Stimulated activated naive CD8-positive, alpha-beta T cell treated with anti-CD3 and anti-CD28 coated beads, Interleukin-15, Interleukin-2, amounts not matched to agents 100 U/mL and 50 U/mL, for 24 hours (primary cell): ENCODE measurements around the gene TMTC3.
"Not testable (repeated sequence)": the region's sequence is repeated elsewhere in the genome, so short reads cannot be mapped to it uniquely, and the experiment has no call there.

Experiments
- ATAC-seq: fragments of 150-1000 bp; cut with Tn5 transposase; one replicate; pipeline ENCODE4 v1.10.0; 2021
- DNase-seq: peaks from one replicate; pipeline ENCODE4 v3.0.0; 2021

Gene TMTC3

DNA sequence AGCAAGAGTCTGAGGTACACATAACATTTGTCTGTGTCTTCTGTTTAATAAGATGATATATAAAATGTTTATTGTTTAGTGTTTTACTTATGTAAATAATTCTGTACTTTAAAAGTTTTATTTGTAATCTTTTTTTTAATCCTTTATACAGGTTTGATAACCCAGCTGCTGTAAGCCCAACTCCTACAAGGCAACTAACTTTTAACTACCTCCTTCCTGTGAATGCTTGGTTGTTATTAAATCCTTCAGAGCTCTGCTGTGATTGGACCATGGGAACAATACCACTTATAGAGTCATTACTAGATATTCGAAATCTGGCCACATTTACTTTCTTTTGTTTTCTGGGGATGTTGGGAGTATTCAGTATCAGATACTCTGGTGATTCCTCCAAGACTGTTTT lies 24.1 kb downstream of the TMTC3 start:
- DNase-seq (no peak), ATAC-seq (no peak)

DNA sequence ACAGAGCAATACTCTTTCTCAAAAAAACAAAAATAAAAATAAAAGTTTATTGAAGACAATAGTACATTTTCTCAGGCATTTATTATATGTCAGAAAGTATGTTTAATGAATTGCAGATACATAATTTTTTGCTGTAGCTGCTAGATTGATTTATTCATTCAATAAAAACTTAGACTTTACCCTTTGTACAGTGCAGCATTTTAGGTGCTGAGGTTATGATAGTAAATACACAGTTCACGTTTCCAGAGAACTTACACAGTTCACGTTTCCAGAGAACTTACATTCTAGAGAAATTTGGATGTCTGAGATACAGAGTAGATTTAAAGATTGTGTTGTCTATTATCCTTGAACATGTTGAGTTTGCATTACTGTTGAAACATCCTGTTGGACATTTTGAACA lies 25.3 kb downstream of the TMTC3 start:
- DNase-seq: no peak
- ATAC-seq: no peak

GRCh38 chr12:88172844-88173407 lies 30.8 kb downstream of the TMTC3 start:
- no peak for ATAC-seq
- DNase-seq: no peak

DNA sequence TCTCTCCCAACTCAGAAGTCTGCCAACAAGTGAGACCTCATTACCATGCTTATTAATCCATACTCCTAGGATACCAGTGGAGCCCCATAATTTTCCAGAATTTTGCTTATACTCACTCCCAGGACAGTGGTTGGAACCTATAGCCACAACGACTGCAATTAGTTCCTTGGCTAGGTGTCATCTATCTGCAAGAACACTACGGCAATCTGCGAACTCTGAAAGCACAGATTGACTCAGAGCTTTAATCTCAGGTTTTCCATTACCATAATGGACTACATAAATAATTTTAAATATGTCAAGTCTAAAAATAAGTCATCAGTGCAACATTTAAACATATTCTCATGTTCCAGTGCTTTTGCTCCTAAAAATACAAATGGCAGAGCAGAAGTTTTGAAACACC lies 33.4 kb downstream of the TMTC3 start:
- DNase-seq (no peak), ATAC-seq (peak; percentile 36)

DNA sequence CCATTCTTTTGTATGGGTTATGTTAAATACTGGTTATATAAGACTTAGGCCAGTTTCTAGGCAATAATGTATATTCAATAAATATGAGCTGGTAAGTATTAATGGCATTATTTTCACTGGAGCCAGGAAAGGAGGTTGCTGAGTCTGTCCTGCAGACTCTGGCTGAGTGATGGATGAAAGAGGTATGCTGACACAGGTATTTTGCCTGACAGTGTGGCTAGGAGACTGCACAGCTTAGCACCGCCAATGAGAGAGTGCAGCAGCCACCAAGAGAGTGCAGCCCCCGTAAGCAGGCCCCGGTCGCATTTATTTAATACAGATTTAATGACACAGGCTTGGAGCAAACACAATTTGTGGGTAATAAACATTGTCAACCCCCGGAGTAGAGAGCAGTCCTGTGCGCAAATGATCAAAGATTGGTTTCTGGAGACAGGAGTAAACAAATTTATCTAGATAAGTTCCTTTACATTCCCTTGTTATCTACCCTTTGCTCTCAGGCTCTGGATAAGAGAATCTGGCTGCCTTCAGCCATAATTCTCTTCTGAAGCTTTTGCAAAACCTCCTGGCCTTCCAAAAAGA lies 37.4 kb downstream of the TMTC3 start:
- no peak for ATAC-seq
- no peak for DNase-seq

GRCh38 chr12:88181881-88182280 lies 39.8 kb downstream of the TMTC3 start:
- DNase-seq (no peak), ATAC-seq (no peak)

- no peak for ATAC-seq
- no peak for DNase-seq
Measured at GRCh38 chr12:88182416-88182815, 40.3 kb downstream of the TMTC3 start.

- no peak for DNase-seq
- no peak for ATAC-seq
Measured at GRCh38 chr12:88184196-88184595, 42.1 kb downstream of the TMTC3 start.

DNA sequence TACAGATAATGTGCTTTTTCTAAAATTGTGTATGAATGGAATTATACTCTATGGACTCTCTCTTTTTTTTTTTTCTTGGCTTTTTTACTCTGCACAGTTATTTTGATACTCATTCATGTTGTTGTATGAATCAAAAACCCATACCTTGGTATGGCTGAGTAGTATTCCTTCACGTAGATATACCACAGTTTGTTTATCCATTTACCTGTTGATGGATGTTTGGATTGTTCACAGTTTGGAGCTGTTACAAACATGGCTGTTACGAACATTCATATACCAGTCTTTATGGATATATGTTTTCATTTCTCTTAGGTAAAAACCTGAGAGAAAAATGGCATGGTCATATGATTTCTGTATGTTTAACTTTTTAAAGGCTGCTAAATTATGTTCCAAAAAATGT lies 43.2 kb downstream of the TMTC3 start:
- no peak for DNase-seq
- no peak for ATAC-seq

DNA sequence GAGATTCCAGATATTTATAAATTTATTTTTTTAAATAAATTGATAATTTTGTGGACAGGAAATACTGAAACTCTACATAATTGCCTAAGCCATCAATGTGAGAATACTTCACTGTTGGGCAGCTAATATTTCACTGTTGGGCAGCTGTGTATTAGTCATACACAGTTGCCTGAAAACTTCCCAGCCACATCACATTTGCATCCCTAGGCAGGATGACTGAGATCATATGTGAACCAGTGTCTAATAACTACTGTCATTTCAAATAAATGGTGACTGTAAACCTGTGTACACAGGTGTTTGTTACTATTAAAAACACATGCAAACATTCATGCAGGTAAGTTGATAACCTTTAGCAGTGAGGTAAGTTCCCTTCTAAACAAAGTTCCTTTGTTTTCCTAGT lies 43.9 kb downstream of the TMTC3 start:
- ATAC-seq (no peak), DNase-seq (no peak)

GRCh38 chr12:88187571-88187970 lies 45.5 kb downstream of the TMTC3 start:
- ATAC-seq: no peak
- no peak for DNase-seq

GRCh38 chr12:88188180-88188579 lies 46.1 kb downstream of the TMTC3 start:
- ATAC-seq (no peak), DNase-seq (no peak)

DNA sequence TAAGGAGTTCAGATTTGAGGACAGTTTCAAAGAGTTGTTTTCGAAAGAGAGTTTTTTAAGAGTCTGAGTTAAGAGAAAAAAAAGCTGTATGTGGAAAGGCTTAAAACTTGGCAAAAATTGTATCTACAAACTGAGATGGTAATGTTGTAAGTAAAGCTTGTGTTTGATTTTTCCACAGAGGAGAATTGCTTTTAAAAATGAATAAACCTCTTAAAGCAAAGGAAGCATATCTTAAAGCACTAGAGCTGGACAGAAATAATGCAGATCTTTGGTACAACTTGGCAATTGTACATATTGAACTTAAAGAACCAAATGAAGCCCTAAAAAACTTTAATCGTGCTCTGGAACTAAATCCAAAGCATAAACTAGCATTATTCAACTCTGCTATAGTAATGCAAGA lies 50.3 kb downstream of the TMTC3 start:
- DNase-seq (no peak), ATAC-seq (no peak)

DNA sequence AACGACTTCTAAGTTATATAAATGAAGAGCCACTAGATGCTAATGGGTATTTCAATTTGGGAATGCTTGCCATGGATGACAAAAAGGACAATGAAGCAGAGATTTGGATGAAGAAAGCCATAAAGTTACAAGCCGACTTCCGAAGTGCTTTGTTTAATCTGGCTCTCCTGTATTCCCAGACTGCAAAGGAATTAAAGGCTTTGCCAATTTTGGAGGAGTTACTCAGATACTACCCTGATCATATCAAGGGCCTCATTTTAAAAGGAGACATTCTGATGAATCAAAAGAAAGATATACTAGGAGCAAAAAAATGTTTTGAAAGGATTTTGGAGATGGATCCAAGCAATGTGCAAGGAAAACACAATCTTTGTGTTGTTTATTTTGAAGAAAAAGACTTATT lies 52.8 kb downstream of the TMTC3 start:
- DNase-seq (no peak), ATAC-seq (no peak)

DNA sequence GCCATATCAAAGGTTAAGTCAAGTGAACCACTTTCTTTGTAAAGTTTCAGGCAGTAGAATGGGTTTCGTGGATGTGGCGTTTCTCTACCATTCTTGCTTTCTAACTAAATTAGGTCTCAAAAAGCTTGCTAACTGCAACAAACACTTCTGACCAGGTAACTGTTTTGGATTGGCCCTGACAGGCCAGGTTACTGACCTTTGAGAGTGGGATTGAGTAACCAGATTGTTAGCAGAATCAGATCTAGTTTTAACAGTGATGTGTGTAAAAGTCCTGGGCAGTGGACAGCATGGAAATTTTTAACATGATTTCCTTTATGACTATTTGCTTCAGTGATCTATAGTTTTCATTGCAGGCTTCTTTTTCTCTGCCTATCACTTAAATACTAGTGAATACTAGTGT lies 57.9 kb downstream of the TMTC3 start:
- DNase-seq (no peak), ATAC-seq (no peak)

DNA sequence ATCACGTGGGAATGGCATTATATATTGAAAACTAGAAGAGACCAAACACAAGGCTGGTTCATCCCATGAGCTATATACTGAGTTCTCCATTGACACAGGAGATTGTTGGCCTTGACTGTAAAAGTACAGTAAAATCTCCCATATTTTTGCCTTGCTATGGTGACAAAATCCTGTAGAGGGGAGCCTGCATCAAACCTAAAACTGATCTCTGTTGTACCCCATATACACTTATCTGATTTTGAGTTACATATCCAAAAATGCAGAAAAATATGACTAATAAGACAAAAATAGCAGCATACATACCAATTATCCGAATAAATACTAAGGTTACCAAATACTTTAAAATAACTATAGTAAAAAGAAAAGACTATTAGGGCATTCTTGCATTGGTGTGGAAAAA lies 60.4 kb downstream of the TMTC3 start:
- DNase-seq: no peak
- ATAC-seq: no peak

GRCh38 chr12:88206601-88207000 lies 64.5 kb downstream of the TMTC3 start:
- no peak for DNase-seq
- no peak for ATAC-seq

GRCh38 chr12:88207921-88208620 lies 66.0 kb downstream of the TMTC3 start:
- no peak for DNase-seq
- ATAC-seq: no peak

DNA sequence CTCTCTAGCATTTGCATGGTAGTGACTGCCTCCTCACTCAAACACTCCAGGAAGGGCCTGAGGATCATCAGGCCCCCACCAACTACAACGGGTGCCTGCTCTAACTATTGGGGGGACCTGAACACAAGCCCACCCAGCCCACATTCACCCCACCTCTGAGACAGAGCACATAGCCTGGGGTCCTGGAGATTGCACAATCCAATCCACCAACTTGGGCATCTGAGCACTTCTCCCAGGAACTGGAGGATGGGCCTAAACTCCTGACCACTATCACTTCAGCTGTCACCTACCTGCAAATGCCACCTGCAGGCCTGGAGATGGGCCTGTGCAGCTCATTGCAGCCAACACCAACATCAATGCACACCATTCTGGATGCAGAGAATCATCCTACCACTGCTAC lies 66.6 kb downstream of the TMTC3 start:
- ATAC-seq (no peak), DNase-seq (no peak)

- ATAC-seq, DNase-seq: not testable (repeated sequence)
Measured at GRCh38 chr12:88210311-88210710, 68.2 kb downstream of the TMTC3 start.

DNA sequence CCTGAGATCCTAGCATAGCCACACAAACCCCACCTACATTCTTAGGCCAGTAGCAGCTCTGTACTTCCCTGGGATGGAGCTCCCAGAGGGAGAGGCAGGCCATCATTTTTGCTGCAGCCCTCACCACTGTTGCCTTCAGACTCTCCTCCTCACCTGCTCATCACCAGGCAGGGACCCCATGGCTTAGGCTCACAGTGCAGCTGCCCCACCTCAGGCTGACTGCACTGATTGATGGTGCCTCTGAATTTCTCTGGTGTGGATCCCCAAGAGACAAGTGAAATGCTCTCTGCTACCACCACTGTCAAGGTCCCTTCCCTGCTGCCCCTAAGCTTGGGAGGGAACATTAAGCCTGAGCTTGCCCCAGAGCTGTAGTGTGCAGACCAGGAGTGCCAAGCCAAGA lies 76.2 kb downstream of the TMTC3 start:
- DNase-seq (no peak), ATAC-seq (no peak)

DNA sequence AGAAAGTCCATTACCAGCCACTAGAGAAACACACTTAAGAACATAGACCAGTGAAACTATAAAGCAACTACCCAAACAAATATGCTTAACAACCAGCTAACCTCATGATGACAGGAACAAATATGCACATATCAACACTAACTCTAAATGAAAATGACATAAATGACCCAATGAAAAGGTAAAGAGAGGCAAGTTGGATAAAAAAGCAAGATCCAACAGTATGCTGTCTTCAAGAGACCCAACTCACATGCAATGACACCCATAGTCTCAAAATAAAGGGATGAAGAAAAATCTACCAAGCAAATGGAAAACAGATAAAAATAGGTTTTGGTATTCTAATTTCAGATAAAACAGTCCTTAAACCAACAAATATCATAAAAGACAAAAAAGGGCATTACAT lies 77.8 kb downstream of the TMTC3 start:
- ATAC-seq (no peak), DNase-seq (no peak)

DNA sequence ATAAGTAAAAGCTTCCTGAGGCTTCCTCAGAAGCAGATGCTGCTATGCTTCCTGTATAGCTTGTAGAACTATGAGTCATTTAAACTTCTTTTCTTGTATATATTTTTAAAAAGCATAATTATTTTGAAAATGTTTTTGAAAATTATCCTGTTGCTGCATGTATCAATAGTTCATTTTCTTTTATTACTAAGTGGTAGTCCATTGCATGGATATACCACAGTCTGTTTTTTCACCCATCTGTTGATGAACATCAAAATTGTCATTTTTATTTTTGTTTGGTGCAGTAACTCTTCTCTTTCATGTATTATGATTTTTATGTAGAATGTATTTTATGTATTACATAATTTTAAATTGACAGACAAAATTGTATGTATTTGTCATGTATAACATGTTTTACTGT lies 81.4 kb downstream of the TMTC3 start:
- ATAC-seq (no peak), DNase-seq (no peak)

- ATAC-seq (no peak), DNase-seq (no peak)
Measured at GRCh38 chr12:88225776-88226175, 83.7 kb downstream of the TMTC3 start.
